CD4-positive, alpha-beta T cell treated with Interleukin-15 for 1 hour (primary cell): ENCODE results near the gene CDH7.

ENCODE experiments used
- DNase-seq: peaks from one replicate; pipeline ENCODE4 v3.0.0-alpha.2; 2020

Gene CDH7

DNA sequence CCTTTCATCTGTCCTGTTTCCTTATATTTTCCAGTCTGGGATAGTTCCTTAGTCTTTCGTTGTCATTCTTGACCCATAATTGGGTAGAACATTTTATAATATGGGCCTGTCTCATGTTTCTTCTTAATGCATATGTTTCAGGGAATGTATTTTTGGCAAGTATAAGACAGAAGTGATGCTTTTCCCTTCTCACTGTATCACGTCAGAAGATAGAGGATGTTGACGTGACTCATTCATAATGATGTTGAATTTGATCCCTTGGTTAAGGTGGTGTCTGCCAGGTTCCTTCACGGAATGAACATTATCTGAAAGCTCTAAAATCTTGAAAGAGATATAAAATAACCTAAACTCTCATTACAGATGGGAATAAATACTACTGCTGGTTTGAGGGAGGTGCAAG, 18.8 kb downstream of the CDH7 start:
- no peak for DNase-seq

DNA sequence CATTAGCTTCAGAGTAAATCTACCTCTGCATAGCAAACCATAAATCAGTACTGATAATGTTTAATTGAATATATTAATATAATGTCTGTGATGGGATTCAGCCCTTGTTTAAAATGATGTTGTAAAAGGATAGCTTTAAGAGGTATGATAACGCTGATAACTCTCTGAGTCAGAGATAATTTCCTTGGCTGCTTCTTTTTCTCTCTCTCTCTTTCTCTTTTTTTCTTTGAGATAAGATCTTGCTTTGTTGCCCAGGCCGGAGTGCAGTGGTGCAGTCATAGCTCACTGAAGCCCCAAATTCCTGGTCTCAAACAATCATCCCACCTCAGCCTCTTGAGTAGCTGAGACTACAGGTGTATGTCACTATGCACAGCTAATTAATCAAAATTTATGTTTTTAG, 35.7 kb downstream of the CDH7 start:
- no peak for DNase-seq

DNA sequence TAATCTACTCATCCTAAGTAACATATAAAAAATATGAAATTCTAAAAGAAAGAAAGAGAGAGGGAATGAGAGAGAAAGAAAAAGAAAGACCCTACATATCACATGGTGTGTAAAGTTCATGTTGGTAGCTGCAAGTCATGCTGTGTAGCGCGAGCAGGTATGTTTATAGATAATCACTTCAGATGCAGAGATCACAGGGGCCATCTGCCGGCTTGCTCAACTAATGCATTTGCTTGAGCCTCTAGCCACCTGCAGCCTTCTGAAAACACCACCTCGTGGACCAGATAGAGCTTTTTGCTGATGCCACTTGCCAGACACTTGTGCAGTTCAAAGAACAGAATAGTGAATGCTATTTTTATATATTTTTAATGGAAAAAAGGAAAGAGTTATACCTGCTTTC, 37.6 kb downstream of the CDH7 start:
- DNase-seq = no peak

DNA sequence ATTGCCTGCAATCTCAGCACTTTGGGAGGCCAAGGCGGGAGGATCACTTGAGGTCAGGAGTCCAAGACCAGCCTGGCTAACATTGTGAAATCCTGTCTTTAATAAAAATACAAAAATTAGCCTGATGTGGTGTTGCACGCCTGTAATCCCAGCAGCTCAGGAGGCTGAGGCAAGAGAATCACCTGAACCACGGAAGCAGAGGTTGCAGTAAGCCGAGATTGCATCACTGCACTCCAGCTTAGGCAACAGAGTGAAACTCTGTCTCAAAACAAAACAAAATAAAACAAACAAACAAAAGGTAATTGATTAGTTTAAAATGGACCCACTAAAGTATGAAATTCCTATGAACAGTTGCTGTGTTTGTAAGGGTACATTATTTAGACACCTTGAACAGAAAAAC, 39.8 kb downstream of the CDH7 start:
- no peak for DNase-seq

DNA sequence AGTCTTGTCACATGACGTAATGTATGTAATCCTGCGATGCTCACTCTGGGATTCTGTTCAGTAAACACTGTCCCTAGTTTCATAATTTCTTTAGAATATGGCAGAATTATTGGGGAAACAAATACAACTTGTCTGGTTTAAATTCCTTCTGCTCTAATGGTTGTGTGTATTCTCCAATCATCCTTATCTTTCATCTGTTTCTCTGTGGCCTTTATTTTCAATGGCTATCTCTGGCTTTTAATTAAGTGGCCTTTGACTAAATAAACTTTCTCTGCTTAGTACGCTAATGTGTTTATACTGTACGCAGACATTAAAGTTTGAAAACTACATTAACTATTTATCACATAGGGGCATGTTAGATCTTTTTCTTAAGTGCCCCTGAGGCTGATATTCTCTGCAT, 40.9 kb downstream of the CDH7 start:
- no peak for DNase-seq

DNA sequence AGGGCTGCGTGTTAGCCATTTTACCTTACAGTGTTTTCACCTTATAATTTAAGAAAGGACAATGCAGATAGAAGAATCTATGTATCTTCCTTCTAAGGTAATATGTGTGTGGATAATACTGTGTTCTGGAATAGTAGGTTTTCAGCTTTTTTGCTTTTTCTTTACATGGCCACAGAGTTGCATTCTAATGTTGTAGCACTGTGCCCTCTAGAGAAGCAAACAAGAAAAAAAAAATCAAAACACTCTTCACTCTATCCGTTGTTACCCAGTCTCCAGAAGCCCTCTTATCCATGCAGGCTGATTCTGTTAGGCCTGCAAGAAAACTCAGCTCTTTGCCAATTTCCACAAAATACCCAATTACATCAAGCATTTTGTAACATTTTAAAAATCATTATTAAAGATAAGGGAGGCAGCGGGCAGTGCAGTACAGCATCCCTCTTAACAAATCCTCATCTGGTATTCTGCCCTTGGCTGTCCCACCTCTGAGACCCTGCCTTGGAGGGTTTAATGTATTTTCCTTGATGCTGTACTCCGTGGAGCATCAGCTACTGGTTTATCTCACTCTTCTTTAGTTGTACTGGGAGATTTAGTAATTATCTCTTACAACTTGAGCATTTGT, 41.8 kb downstream of the CDH7 start:
- no peak for DNase-seq

DNA sequence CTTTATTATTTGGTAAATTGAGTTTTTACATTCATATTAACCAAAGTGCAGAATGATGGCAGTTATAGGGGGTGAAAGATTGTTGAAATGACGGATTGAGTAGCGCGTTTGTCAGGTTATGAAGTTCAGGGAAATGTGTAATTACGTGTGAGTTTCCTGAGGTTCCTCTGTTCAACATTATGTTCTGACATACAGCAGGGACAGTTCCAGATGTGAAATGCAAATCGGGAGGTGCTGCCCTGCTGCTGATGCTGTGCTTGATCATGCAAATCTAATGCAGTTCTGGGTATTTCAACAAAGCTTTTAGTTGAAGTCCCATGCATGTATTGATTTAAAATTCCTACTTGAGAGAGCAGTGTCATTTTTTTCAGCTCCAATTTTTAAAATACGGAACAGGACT, 57.9 kb downstream of the CDH7 start:
- no peak for DNase-seq

DNA sequence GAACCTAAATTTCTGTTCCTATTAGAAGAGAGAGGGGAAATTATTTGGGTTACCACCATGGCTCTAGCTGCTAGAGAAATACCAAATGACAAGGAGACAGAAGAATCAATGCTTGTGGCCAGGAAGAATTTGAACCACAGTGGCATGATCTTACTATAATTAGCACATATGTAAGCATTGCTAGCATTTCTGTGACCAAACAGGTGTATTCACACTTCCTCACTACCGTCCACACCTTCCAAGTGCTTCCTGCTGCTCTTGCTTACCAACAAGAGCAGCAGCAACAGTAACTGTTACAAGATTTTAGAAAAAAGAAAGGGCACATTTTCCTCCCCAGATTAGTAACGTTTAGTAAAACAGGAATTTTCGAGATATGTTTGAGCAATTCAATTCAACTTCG, 60.5 kb downstream of the CDH7 start:
- no peak for DNase-seq

DNA sequence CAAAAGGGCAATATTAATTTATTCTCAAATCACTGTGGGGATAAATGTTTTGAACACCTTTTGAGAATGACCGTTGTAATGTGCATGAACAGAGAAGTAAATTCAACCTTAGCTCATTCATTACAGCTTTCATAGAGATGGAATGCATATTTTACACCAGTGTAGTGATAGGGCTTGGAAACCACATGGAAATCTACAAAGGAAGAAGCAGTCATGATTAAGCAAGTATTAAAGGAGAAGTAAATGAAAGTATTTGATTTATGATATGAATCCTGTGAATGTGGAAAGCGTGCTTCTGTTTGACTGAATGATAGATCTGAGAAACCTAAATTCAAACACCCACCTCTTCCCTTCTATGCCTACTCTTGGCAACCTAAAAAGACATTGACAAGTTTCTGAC, 64.7 kb downstream of the CDH7 start:
- DNase-seq = no peak

DNA sequence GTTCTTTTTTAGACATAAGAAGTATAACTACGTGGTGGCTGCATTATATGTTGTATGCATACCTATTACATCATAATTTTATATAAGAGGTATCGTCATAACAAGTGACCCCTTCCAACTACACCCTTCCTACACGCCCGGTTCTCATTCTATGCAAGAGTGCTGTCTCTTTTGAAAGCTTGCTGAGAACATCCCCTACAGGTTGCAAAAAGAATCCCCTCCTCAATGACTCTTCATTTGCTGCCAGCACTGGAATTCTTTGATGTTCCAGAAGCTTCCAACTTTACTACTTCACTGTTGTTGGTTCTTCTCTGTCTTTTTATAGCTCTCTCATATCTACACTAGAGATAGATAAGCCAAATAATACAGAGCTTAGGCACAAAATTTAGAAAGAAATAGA, 66.4 kb downstream of the CDH7 start:
- no peak for DNase-seq

DNA sequence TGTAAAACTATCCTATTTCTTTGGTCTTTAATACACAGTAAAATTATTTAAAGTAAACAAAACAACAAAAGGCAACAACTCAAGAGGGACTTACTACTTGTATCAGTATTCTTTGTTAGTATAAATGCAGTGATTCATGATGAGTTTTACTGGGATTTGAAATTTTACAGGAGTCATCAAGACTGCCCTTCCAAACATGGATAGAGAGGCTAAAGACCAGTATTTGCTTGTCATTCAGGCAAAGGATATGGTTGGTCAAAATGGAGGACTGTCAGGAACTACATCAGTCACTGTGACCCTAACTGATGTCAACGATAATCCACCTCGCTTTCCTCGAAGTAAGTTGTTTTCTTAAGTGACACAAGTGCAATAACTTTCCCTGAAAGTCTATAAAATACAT, 71.1 kb downstream of the CDH7 start:
- no peak for DNase-seq

DNA sequence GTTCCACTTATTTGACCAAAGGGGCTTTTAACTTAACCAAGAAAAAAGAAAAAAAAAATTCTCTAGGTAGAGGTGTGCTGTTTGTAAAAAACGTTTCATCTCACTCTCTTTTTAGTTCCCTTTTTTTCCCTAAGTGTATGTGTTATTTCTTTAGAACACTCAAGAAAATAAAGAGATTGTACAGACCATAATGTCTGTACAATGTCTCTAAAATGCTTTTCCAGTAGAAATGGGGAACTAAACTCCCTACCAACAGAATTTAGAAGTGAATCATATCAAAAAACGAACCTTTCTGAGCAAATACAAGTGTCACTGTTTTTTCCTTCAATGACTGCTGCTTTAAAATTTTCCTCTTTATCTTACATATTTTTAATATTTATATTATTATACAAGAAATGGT, 72.0 kb downstream of the CDH7 start:
- no peak for DNase-seq

DNA sequence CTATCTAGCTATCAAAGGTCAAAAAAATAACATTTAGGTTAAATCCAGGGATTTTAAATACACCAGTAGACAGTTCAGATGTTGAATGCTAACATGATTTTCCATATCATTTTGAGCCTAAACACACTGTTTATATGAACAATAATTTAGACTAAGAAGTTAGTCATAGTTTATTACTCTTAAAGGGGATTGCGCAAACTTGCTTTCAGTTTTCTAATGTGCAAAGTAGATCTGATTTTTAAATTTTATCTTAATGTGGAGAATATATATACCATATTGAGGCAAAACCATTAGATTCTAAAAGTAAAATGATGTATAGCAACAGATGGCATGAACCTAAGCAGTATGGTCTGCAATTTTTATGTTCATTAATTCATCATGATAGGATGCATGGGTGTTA, 76.6 kb downstream of the CDH7 start:
- DNase-seq = no peak

DNA sequence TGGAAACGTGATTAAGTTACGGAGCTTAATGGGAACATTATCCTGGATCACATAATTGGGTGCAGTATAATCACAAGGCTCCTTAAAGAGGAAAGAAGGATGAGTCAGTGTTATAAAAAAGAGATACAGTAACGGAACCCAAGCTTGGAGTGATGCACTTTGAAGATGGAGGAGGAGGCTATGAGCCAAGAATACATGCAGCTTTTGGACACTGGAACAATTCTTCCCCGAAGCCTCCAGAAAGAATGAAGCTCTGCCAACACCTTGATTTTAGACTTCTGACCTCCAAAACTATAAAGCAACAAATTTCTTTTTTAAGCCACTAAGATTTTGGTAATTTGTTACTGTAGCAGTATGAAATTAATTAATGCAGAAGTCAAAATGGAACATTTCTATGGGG, 85.1 kb downstream of the CDH7 start:
- DNase-seq = no peak

DNA sequence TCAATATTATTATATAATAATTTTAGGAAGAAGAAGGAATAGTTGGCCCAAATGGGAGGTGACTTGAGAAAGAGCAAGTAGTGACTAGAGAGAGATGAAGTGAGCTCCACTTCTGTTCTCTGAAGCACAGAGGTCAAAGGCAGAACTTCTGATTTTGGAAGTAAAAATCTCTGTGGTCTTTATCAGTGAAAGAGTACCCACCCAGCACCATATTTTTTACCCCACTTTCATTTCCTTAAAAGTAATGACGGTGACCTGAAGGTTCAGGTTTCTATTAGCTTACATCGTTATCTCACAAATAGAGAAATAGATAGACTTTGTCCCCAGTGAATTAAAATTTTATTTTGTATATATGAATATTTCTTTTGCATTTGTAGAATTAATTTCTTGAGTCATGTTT, 95.3 kb downstream of the CDH7 start:
- DNase-seq = no peak

DNA sequence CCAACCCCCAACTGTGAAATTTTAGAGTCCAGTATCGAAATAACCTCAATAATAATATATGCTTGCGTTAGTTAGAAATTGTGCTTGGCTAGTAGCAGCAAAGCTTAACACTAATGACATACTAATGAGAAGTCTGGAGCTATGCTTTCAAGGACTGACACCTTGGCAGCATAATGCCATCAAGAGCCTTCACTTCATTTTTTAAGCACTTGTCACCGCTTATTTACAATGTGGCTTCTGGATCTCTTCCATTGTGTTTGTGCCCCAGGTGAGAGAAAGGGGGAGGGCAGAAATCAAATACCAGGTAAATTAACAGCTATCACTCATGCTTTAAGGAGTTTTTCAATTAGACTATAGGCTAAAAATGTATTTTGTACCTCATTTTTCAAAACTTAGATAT, 101.5 kb downstream of the CDH7 start:
- DNase-seq = no peak

DNA sequence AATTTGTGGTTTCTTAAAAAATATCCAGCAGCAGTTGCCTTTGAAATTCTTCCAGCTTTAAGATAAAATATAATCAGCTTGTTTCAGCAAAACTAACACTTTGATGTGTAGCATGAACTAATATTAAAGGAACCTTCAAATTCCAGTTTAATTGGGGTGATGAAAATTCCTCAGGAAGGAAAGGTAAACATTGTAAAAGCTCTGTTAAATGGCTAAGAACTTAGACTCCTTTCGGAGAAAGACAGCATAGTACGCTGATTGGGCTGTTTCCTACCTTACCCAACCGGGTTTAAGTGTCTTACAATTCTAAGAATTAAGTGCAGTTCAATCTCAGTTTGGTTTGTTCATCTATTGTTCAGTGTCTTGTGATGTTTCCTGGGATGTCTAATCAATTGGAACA, 108.3 kb downstream of the CDH7 start:
- no peak for DNase-seq

DNA sequence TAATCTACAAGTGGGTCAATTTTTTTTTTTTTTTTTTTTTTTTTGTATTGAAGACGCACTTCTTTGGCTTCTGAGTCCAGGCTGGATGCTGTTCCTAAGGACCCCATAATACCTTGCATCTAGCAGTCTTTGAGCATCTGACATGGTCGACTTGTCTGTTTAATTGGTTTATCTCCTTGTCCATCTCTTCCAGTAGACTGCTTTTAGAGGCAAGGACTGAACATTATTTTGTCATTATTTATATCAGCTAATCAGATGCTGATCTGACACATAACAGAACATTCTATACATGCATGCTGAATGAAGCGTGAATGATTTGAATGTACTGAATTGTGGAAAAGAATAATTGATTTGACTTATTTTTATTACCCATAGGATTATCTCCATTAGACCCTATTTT, 118.7 kb downstream of the CDH7 start:
- DNase-seq = no peak

DNA sequence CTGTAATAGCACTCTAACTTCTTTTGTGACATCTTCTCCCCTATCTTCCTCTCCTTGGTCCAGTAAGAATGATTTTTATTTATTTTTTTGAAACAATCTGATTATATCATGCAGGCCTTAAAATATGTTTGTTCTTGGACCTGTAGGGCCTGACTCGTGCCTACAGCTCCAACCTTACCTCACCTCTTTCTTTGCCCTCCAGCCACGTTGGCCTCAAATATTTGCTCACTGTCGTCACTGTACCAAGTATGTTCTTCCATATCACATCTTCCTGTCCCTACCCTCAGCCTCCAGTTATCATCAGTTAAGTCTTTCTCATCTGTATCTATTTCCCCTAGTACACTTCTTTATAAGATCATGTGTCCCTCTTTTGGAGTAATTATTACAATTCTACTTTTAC, 125.5 kb downstream of the CDH7 start:
- no peak for DNase-seq

DNA sequence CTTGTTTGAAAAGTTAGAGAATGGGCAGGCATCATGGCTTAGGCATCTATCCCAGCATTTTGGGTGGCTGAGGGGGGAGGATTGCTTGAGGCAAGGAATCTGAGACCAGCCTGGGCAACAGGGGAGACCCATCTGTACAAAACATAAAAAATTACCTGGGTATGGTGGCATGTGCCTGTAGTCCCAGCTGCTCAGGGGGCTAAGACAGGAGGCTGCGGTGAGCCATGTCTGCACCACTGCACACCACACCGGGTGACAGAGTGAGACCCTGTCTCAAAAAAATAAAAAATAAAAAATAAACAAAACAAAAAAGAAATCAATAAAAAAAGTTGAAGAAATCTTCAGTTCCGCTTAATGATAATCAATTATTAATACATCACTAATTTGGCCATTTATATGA, 146.5 kb downstream of the CDH7 start:
- no peak for DNase-seq

DNA sequence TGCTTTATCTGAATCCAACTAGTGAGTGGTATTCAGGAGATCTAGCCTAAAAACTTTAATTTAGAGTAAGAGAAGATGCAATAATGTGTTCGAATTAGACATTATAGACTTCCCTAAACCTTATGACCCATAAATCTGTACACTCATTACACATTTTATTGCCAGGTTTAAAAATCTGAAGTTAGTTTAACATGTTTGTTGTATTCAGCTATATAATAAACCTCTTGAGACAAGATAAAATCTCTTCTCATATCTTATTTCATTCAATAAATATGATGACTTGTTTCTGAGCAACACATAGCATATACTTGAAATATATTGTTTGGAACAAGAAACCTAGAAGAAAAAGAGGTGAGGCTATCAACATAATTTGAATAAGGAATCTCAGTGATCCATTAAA, 150.7 kb downstream of the CDH7 start:
- no peak for DNase-seq

DNA sequence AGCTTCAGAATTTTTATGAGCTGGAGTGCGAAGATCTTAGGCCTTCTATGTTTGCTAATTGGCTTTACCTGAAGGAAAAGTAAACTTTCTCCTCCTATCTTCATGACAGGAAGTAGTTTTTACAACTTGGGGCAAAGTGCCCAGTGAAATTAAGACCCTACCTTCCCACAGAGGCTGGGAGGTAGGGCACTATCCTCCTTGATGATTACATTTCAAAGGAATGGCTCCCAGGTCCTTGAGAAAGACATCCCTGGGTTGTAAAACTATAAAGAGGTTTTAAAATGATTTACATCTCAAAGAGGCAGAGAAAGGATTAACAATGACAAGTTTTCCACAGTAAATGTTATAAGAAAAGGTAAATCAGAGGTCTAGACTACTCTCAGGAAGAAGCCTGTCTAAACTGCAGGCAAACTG, 155.8 kb downstream of the CDH7 start:
- DNase-seq = no peak

DNA sequence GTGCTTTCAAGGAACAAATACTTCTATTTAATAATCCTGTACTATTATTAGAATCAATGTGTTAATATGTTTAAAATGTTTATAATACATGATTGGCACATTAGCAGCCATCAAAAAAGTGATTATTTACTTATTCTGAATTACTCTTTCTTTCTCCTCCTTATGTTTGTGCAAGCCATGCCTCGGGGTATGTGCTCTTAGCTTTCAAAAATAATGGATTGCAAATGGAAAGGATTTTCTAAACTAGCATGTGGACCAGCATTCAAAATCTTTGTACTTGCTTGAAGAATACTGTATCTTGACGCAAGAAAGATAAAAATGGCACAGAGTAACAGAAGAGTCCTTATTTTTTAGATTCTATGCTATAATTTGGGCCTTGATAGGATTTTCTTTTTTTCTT, 156.5 kb downstream of the CDH7 start:
- no peak for DNase-seq

DNA sequence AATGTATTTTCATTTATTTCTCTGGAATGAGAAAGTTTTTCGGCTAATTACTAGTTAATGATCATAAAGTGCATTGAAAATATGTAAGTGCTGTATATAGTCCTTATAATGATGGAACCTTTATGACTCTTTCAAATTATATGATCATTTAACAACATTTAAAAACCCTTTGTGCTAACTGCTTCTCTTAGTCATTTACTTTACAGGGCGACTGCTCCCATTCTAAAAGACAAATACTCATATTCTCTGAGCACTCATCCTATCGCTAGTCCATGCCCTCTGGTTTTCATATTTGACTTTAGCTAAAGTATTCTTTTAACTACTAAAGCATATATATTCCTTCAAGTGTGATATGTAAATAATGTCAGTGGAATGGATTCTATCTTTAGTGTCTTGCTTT, 168.2 kb downstream of the CDH7 start:
- DNase-seq = no peak

DNA sequence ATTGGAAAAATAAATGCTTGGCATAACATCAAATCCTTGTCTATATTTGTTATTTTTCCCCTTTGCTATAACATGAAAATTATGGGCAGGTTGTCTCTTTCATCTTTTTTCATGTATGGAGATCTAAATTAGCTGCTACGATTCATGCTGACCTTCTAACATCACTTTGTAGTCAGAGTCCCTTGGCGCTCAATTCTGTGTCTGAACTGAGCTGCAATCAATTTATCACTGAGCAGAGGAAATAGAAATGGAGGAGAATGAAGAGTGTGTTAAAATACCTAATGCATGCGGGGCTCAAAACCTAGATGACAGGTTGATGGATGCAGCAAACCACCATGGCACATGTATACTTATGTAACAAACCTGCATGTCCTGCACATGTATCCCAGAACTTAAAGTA, 168.9 kb downstream of the CDH7 start:
- no peak for DNase-seq

DNA sequence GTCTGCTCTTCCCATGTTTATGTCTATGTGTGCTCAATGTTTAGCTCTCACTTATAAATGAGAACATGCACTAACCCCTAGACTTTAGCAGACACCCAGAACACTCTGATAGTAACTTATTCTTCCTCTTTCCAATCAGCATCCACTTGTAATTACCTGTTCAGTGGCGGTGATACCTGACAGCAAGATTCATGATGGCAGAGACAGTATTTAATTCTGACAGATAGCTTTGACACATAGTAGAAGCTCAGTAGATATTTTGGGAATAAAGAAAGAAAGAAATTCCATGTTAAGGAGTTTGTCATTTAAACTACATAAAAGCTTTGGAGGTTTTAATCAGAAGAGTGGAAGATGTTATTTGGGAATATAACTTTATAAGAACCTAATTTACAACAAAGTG, 171.3 kb downstream of the CDH7 start:
- DNase-seq = no peak
